NCI-H345 (cell line): ENCODE results near the gene PPHLN1.

Experiments
- DNase-seq: peaks from one replicate; lab custom pipeline; 2025; lab: John Stamatoyannopoulos, UW

Gene PPHLN1

GRCh38 chr12:42482041-42482747 lies 156.2 kb downstream of the PPHLN1 start:
- no peak for DNase-seq

- DNase-seq = no peak
These were observed 157.0 kb downstream of the PPHLN1 start for GRCh38 chr12:42482748-42483520.

DNA sequence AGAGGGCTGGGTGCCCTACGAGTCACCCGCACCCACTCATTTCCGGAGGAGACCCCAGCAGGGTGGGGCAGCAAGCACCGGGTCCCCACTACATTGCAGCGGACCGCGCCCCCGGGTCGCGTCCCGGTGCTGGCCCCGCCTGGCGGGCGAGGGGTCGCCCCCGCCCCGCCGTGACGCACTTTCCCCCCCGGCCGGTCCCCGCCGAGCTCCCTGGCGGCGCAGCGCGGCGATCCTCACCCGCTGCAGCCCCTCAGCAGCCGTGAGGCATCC lies 157.5 kb downstream of the PPHLN1 start:
- DNase-seq = no peak

DNA sequence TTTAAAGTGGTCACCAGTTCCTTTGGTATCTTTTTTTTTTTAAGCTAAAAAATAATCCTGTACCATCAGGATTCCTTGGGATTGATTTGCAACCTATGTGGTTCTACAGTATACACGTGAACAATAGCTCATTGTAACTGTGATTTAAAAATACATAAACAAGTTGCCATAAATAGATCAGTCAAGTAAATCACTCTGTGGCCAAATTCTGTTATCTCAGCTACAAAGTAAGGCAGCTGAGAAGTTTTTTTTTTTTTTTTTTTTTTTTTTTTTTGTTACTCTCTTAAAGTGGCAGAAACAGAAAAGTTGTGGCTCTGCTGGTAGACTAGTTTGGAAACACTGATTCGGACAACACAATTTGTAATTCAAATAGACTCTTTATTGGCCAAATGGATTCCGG lies 159.0 kb downstream of the PPHLN1 start:
- DNase-seq = no peak

DNA sequence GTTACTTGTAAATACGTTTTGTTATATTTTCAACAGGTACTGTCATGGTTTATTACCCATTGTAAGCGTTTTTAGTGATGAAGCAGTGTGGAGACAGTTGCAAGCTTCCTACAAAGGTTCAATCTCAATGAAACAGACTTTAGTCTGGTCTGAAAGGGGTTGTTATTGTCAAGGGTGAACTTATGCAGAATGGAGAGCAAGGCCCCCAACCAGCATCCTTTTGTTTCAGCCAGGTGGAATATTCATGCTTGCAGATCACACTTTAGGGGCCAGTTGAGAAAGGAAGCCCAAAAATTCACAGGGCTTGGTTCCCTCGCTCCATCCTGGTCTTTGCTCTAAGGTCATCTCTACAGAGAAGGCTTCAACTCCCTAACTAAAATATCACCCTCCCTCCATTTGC lies 159.9 kb downstream of the PPHLN1 start:
- no peak for DNase-seq

GRCh38 chr12:42486407-42486806 lies 160.4 kb downstream of the PPHLN1 start:
- DNase-seq = no peak

DNA sequence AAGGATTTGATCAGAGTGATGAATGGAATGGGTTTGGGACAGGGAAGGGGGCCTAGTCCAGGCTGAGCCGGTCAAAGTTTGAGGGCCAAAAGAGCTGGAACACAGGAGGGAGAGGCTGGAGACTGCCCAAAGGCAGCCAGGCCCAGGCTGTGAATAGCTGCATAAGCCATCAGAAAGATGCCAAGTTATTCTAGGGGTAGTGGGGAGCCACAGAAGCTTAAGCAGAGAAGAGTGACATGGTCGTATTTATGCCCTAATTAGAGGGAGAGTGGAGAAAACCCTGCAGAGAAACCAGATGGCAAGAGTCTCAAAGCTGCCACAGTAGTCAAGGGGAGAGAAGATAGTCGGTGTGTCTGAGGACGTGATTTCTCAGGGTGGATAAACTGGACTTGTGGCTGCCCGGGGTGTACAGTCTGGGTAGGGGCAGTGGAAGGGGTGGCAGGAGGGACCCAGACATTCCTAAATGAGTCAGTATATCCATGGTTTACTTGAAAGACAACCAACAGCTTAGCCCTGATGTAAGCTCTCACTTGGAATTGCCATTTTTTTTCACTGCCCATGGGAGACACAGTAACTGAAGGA lies 164.4 kb downstream of the PPHLN1 start:
- DNase-seq = no peak
